HepG2 (cell line): ENCODE results near the gene NARS2. TPM values are rescaled to one million over a fixed set of nuclear protein-coding genes. Genes with fewer than 3 reads are reported as not detected.

Experiments
- ATAC-seq: fragments of 200-7000 bp; cut with Tn5 transposase; 3 replicates; pipeline ENCODE4 v1.9.1; 2020; ENCODE audit warnings: mild to moderate bottlenecking, moderate library complexity
- BruUV-seq: library from RNA; stranded (reverse); fragments of 400-500 nt; replicated peaks from 2 replicates; lab custom pipeline; 2021; lab: Mats Ljungman, UMichigan
- CTCF ChIA-PET: fragments of 300-600 bp; formaldehyde crosslinking; extraction: SDS; loops from one replicate; lab custom pipeline; 2021; ENCODE audit warnings: low total read pairs, inconsistent platforms, low intra/inter-chr PET ratio; lab: Yijun Ruan, JAX
- POLR2A ChIA-PET: fragments of 350-600 bp; sonication (Branson Sonifier 250); formaldehyde crosslinking; loops from one replicate; lab custom pipeline; 2020; ENCODE audit warnings: antibody characterized with exemption, inconsistent platforms; lab: Yijun Ruan, JAX
- DNase-seq: peaks from one replicate; pipeline ENCODE4 v3.0.0-alpha.2; 2015; ENCODE audit warnings: low spot score
- FAIRE-seq: peaks from 3 replicates; lab custom pipeline; 2011; peaks lifted over from hg19 to GRCh38; lab: Jason Lieb, UNC
- H2AFZ ChIP-seq: one replicate; pipeline ENCODE4 v1.6.1; 2011; ENCODE audit warnings: low read length, inconsistent platforms
- H3K27ac ChIP-seq: fragments of 300-600 bp; 3 replicates; pipeline ENCODE4 v1.8.0; 2011; ENCODE audit warnings: mixed run types, mild to moderate bottlenecking, mixed read lengths, low read length, inconsistent platforms; ENCODE audit not compliant: insufficient read depth; ENCODE audit errors: extremely low read length
- H3K27me3 ChIP-seq, 2 experiments: fragments of 200-600 bp in 1 of 2; 2 replicates in 1 of 2; 3 replicates in 1 of 2; pipeline versions ENCODE4 v1.6.0 to v1.8.0; 2011; ENCODE audit warnings: low read length in 2 of 2, mild to moderate bottlenecking in 2 of 2, moderate library complexity in 2 of 2, inconsistent platforms in 1 of 2; ENCODE audit not compliant: insufficient read depth in 2 of 2, control insufficient read depth in 1 of 2
- H3K36me3 ChIP-seq, 2 experiments: fragments of 200-600 bp in 1 of 2; replicated peaks in 1 of 2; 2 replicates in 1 of 2; 3 replicates in 1 of 2; pipeline versions ENCODE4 v1.5.1 to v1.8.0; 2011; ENCODE audit warnings: low read length in 2 of 2, inconsistent platforms in 1 of 2; ENCODE audit not compliant: insufficient read depth in 2 of 2, control insufficient read depth in 1 of 2
- H3K4me1 ChIP-seq: 2 replicates; pipeline ENCODE4 v1.5.1; 2012; ENCODE audit warnings: low read length, inconsistent platforms; ENCODE audit not compliant: insufficient read depth
- H3K4me2 ChIP-seq: 2 replicates; pipeline ENCODE4 v1.6.0; 2011; ENCODE audit warnings: low read depth, low read length, inconsistent platforms
- H3K4me3 ChIP-seq, 3 experiments: fragments of 200-600 bp in 1 of 3; sonication (generic), shearing (Covaris generic) in 1 of 3; replicated peaks in 1 of 3; 2 replicates each; pipeline ENCODE4 v1.5.1; 2011 to 2016; ENCODE audit warnings: low read length in 3 of 3, inconsistent platforms in 2 of 3, low read depth in 2 of 3, mild to moderate bottlenecking in 2 of 3, control low read depth in 1 of 3, mixed read lengths in 1 of 3; ENCODE audit not compliant: insufficient read depth in 1 of 3
- H3K79me2 ChIP-seq: one replicate; pipeline ENCODE4 v1.6.1; 2011; ENCODE audit warnings: low read length, inconsistent platforms; ENCODE audit not compliant: insufficient read depth
- H3K9ac ChIP-seq: 2 replicates; pipeline ENCODE4 v1.6.0; 2011; ENCODE audit warnings: mild to moderate bottlenecking, low read depth, low read length, inconsistent platforms; ENCODE audit not compliant: insufficient read depth
- H3K9me3 ChIP-seq: 2 replicates; pipeline ENCODE4 v1.5.1; 2012; ENCODE audit warnings: mild to moderate bottlenecking, low read length
- H4K20me1 ChIP-seq: 2 replicates; pipeline ENCODE4 v1.6.0; 2011; ENCODE audit warnings: inconsistent platforms, mild to moderate bottlenecking, low read length, moderate library complexity; ENCODE audit not compliant: insufficient read depth
- CC2D1A ChIP-seq: sonication (generic); formaldehyde crosslinking; IDR thresholded peaks from 2 replicates; pipeline ENCODE4 v1.8.1; 2023; ENCODE audit warnings: mild to moderate bottlenecking, missing genetic modification reagents
- GLI4 ChIP-seq: sonication (generic); formaldehyde crosslinking; IDR thresholded peaks from 2 replicates; pipeline ENCODE4 v1.5.1; 2020; ENCODE audit warnings: missing genetic modification reagents, mild to moderate bottlenecking, moderate library complexity, borderline replicate concordance
- GMEB1 ChIP-seq: sonication (generic); formaldehyde crosslinking; IDR thresholded peaks from 2 replicates; pipeline ENCODE4 v1.5.1; 2020; ENCODE audit warnings: missing genetic modification reagents, mild to moderate bottlenecking, borderline replicate concordance
- NFYB ChIP-seq: sonication (generic); formaldehyde crosslinking; IDR thresholded peaks from 2 replicates; pipeline ENCODE4 v1.4.0; 2020; ENCODE audit warnings: missing genetic modification reagents
- SOX13 ChIP-seq, 3 experiments: fragments of 450-650 bp in 1 of 3; sonication (generic) in 1 of 3; formaldehyde crosslinking in 1 of 3; IDR thresholded peaks in 2 of 3; conservative IDR thresholded peaks in 1 of 3; 2 replicates each; pipeline versions ENCODE4 v1.5.0 to v1.6.1; 2016 to 2020; ENCODE audit warnings: antibody characterized with exemption in 1 of 3, mild to moderate bottlenecking in 1 of 3, missing compliant biosample characterization in 1 of 3, missing genetic modification reagents in 1 of 3, moderate library complexity in 1 of 3
- ZNF138 ChIP-seq: sonication (generic); formaldehyde crosslinking; IDR thresholded peaks from 2 replicates; pipeline ENCODE4 v1.5.0; 2020; ENCODE audit warnings: mild to moderate bottlenecking, low read depth, missing genetic modification reagents
- ZNF557 ChIP-seq: sonication (generic); formaldehyde crosslinking; IDR thresholded peaks from 2 replicates; pipeline ENCODE4 v1.4.0; 2020; ENCODE audit warnings: missing genetic modification reagents
- ZNF703 ChIP-seq: sonication (generic); formaldehyde crosslinking; IDR thresholded peaks from 2 replicates; pipeline ENCODE4 v1.5.1; 2020; ENCODE audit warnings: missing genetic modification reagents, mild to moderate bottlenecking, moderate library complexity, borderline replicate concordance
- WGBS: methylation state at CpG from one replicate; pipeline ENCODE4 v1.1.6; 2017; ENCODE audit warnings: low lambda C conversion rate; 5-methylcytosine and 5-hydroxymethylcytosine counted together
- in situ Hi-C: cut with HindIII; loops from 2 replicates; pipeline ENCODE4 v1.10.0; 2017; ENCODE audit warnings: low pct_unique_long_range_greater_than_20kb; ENCODE audit not compliant: extremely low pct_ligation_motif_present
- intact Hi-C: fragments of 100-400 bp; cut with micrococcal nuclease; formaldehyde crosslinking; loops from one replicate; pipeline ENCODE4 v1.10.0; 2022; ENCODE audit not compliant: unreplicated experiment
- polyA plus RNA-seq, 8 experiments: library from polyadenylated mRNA; depleted of rRNA in 3 of 8; stranded (reverse) in 7 of 8; unstranded in 1 of 8; fragments of >200 nt; fragmentation: Illumina TruSeq in 4 of 8; extraction: Trizol in 4 of 8; gene quantifications; 2 replicates each; pipeline versions ENCODE4 v1.2.1 to v1.2.3, GENCODE V29; 2011 to 2016; ENCODE audit warnings: low read depth in 4 of 8, missing spikeins in 1 of 8, mixed read lengths in 1 of 8; ENCODE audit not compliant: insufficient read depth in 1 of 8
- total RNA-seq, 5 experiments: library from RNA; depleted of rRNA; stranded (reverse); fragments of >200 nt; fragmentation: Illumina TruSeq; extraction: Trizol; gene quantifications; 2 replicates each; pipeline ENCODE4 v1.2.3, GENCODE V29; 2016; ENCODE audit warnings: low read depth in 1 of 5
- TF ChIP-seq, protein P1 (sequence below): sonication (generic); formaldehyde crosslinking; IDR thresholded peaks from 2 replicates; pipeline ENCODE4 v1.8.1; 2023; ENCODE audit warnings: missing genetic modification reagents, mild to moderate bottlenecking, borderline replicate concordance
- TF ChIP-seq, protein P2 (sequence below): sonication (generic); formaldehyde crosslinking; IDR thresholded peaks from 2 replicates; pipeline ENCODE4 v1.4.0; 2020; ENCODE audit warnings: missing genetic modification reagents, mild to moderate bottlenecking, borderline replicate concordance
- TF ChIP-seq, protein P3 (sequence below): sonication (generic); formaldehyde crosslinking; IDR thresholded peaks from 2 replicates; pipeline ENCODE4 v1.5.0; 2020; ENCODE audit warnings: mild to moderate bottlenecking, missing genetic modification reagents, borderline replicate concordance

The NARS2 gene
- total and polyA plus RNA-seq, 2 of the 13 experiments (the other 11 are each of a cell fraction or from before 2014, with no cell fraction given): 45.9 to 65.0 TPM

DNA sequence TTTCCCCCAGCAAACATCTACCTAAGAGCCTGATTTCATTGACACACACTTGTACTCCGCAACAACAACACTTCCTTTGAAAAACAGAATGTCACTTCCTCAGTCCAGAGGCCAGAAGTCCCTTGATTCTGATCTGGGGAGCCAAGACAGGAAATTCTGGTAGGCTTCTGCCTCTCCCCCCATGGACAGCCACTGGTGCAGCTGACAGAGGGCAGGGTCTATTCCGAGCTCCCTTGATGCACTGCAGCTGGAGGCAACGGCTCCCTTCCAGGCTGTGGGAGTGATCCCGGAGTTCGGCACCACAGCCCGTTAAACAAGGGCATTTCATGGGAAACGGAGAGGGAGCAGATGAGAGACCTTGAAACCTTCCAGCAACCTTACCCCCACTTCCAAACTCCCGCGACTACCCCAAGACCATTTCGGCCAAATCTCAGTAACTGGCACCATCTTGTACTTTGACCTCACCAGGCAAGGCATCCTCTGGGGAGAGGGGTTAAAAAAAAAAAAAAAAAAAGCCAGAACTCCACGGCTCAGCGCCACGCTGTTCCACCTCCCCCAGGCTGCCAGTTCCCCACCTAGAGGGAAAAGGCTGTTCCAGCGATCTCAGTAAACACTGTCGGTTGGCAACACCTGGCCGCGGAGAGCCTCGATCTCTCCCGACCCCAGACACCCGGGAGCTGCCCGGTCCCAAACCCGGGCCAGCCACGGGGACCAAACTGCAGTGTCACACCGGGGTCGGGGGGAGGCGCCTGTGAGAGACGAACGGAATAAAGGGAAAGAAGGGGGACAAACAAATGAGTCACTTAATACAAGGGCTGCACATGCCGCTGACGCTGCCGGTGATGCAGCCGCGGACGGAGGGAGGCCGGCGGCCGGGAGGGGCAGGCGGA lies 158.1 kb downstream of the NARS2 start:
- Histone ChIP-seq H3K4me3 (peak overlapping the region; percentile 62 to 81 (median 78)), H3K79me2 (peaks cover 26% of the 10 kb centered on the region), H3K9me3 (no peaks in the 10 kb centered on the region), H2AFZ (no peak overlapping the region), H3K9ac (peak overlapping the region; percentile 80), H4K20me1 (no peaks in the 10 kb centered on the region), H3K27ac (peak overlapping the region; percentile 84), H3K27me3 (no peaks in the 10 kb centered on the region), H3K4me2 (peak overlapping the region; percentile 91), H3K4me1 (peaks cover 41% of the 10 kb centered on the region), H3K36me3 (no peaks in the 10 kb centered on the region)
- ATAC-seq (peak; percentile 83), DNase-seq (peak; percentile 83), FAIRE-seq (peak; percentile 75)
- WGBS: 2% methylated on average over 36 of the region's 38 CpGs
- BruUV-seq: TSS peak; percentile 52
- ChIA-PET POLR2A (interaction anchor here (0.7 to 1.4 kb wide), 8 partner anchors 17 to 188 kb away, joined by 3 to 4 read pairs (median 4); partner anchors contain the start of gene NARS2), CTCF (interaction anchor here (1.9 kb wide), 1 partner anchor 148 kb away, joined by 10 read pairs; no protein-coding TSS in a partner anchor)
- in situ Hi-C loops: loop anchor here (5.0 kb wide), 1 partner anchor 189 kb away; no protein-coding TSS in a partner anchor
- intact Hi-C loops: loop anchor here (1.0 to 2.0 kb wide), 4 partner anchors 106 to 213 kb away; no protein-coding TSS in a partner anchor
- TF ChIP-seq SOX13 (IDR thresholded peaks at IDR 0.05): no peak
- TF ChIP-seq SOX13 (CRISPR knock-in tag; conservative IDR thresholded peaks at IDR 0.05 in 1 of 2, IDR thresholded peaks at IDR 0.05 in 1 of 2): peak in 1 of 2 experiments; percentile 54; a peak in 2 of 4 replicates
- TF ChIP-seq NFYB (CRISPR knock-in tag): peak; percentile 49; the same call in 1 of the 2 replicates
- TF ChIP-seq, protein P1, sequence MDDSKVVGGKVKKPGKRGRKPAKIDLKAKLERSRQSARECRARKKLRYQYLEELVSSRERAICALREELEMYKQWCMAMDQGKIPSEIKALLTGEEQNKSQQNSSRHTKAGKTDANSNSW: no peak
- TF ChIP-seq ZNF138 (CRISPR knock-in tag): no peak
- TF ChIP-seq CC2D1A (CRISPR knock-in tag): no peak
- TF ChIP-seq GLI4 (CRISPR knock-in tag): no peak
- TF ChIP-seq, protein P2, sequence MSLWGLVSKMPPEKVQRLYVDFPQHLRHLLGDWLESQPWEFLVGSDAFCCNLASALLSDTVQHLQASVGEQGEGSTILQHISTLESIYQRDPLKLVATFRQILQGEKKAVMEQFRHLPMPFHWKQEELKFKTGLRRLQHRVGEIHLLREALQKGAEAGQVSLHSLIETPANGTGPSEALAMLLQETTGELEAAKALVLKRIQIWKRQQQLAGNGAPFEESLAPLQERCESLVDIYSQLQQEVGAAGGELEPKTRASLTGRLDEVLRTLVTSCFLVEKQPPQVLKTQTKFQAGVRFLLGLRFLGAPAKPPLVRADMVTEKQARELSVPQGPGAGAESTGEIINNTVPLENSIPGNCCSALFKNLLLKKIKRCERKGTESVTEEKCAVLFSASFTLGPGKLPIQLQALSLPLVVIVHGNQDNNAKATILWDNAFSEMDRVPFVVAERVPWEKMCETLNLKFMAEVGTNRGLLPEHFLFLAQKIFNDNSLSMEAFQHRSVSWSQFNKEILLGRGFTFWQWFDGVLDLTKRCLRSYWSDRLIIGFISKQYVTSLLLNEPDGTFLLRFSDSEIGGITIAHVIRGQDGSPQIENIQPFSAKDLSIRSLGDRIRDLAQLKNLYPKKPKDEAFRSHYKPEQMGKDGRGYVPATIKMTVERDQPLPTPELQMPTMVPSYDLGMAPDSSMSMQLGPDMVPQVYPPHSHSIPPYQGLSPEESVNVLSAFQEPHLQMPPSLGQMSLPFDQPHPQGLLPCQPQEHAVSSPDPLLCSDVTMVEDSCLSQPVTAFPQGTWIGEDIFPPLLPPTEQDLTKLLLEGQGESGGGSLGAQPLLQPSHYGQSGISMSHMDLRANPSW (CRISPR knock-in tag): 0 out of 2 replicates have a peak, but pooled peaks have one; percentile 41
- TF ChIP-seq GMEB1 (CRISPR knock-in tag): peak; percentile 50; the same call in 1 of the 2 replicates
- TF ChIP-seq ZNF703: 0 out of 2 replicates have a peak, but pooled peaks have one; percentile 11
- TF ChIP-seq, protein P3, sequence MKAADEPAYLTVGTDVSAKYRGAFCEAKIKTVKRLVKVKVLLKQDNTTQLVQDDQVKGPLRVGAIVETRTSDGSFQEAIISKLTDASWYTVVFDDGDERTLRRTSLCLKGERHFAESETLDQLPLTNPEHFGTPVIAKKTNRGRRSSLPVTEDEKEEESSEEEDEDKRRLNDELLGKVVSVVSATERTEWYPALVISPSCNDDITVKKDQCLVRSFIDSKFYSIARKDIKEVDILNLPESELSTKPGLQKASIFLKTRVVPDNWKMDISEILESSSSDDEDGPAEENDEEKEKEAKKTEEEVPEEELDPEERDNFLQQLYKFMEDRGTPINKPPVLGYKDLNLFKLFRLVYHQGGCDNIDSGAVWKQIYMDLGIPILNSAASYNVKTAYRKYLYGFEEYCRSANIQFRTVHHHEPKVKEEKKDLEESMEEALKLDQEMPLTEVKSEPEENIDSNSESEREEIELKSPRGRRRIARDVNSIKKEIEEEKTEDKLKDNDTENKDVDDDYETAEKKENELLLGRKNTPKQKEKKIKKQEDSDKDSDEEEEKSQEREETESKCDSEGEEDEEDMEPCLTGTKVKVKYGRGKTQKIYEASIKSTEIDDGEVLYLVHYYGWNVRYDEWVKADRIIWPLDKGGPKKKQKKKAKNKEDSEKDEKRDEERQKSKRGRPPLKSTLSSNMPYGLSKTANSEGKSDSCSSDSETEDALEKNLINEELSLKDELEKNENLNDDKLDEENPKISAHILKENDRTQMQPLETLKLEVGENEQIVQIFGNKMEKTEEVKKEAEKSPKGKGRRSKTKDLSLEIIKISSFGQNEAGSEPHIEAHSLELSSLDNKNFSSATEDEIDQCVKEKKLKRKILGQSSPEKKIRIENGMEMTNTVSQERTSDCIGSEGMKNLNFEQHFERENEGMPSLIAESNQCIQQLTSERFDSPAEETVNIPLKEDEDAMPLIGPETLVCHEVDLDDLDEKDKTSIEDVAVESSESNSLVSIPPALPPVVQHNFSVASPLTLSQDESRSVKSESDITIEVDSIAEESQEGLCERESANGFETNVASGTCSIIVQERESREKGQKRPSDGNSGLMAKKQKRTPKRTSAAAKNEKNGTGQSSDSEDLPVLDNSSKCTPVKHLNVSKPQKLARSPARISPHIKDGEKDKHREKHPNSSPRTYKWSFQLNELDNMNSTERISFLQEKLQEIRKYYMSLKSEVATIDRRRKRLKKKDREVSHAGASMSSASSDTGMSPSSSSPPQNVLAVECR (CRISPR knock-in tag): peak; percentile 64
- no peak for TF ChIP-seq ZNF557 (CRISPR knock-in tag)
